HG02938 (cell line): ENCODE results near the gene NAGK.
"Not testable (repeated sequence)": the region's sequence is repeated elsewhere in the genome, so short reads cannot be mapped to it uniquely, and the experiment has no call there.

Source experiments
- ATAC-seq: cut with Tn5 transposase; IDR thresholded peaks from one replicate; pipeline ENCODE4 v1.9.1; 2021; ENCODE audit warnings: mild to moderate bottlenecking, moderate library complexity; ENCODE audit not compliant: unreplicated experiment

Gene NAGK

GRCh38 chr2:71067567-71068217 lies 756 bp upstream of the NAGK start:
- ATAC-seq: no peak

- no peak for ATAC-seq
These were observed 928 bp downstream of the NAGK start for GRCh38 chr2:71069376-71069775.

- no peak for ATAC-seq
These were observed 2.0 kb downstream of the NAGK start for GRCh38 chr2:71070294-71071093.

GRCh38 chr2:71071681-71072398 lies 3.4 kb downstream of the NAGK start:
- peak; percentile 36 for ATAC-seq

GRCh38 chr2:71072492-71072891 lies 4.0 kb downstream of the NAGK start:
- ATAC-seq: no peak

GRCh38 chr2:71073475-71073874 lies 5.0 kb downstream of the NAGK start:
- no peak for ATAC-seq

- no peak for ATAC-seq
These were observed 6.5 kb downstream of the NAGK start for GRCh38 chr2:71074893-71075395.

- no peak for ATAC-seq
These were observed 10.2 kb downstream of the NAGK start for GRCh38 chr2:71078624-71079023.

GRCh38 chr2:71082402-71083252 lies 14.2 kb downstream of the NAGK start:
- ATAC-seq: peak; percentile 48

GRCh38 chr2:71083297-71083696 lies 14.8 kb downstream of the NAGK start:
- ATAC-seq: not testable (repeated sequence)

- ATAC-seq: not testable (repeated sequence)
These were observed 15.4 kb downstream of the NAGK start for GRCh38 chr2:71083752-71084312.

- not testable (repeated sequence) for ATAC-seq
These were observed 17.0 kb downstream of the NAGK start for GRCh38 chr2:71085325-71086003.

- ATAC-seq: not testable (repeated sequence)
These were observed 21.0 kb downstream of the NAGK start for GRCh38 chr2:71089475-71089874.

GRCh38 chr2:71091808-71092207 lies 23.4 kb downstream of the NAGK start:
- ATAC-seq: not testable (repeated sequence)

GRCh38 chr2:71092491-71093260 lies 24.2 kb downstream of the NAGK start:
- not testable (repeated sequence) for ATAC-seq

GRCh38 chr2:71100195-71100964 lies 31.9 kb downstream of the NAGK start:
- peak; percentile 70 for ATAC-seq

- no peak for ATAC-seq
These were observed 33.2 kb downstream of the NAGK start for GRCh38 chr2:71101656-71102055.
